Heart left ventricle (tissue), 13 donors: ENCODE measurements around the gene GALK2.

Experiments
- POLR2A ChIP-seq, 2 donors: fragments of 450-650 bp; IDR thresholded peaks; one replicate each; pipeline ENCODE4 v1.6.1; 2017; ENCODE audit warnings: antibody characterized with exemption in 2 of 2, mild to moderate bottlenecking in 2 of 2, moderate library complexity in 2 of 2
- TF ChIP-seq, protein P1 (sequence below), 12 donors: fragments of 200-600 bp; sonication (generic) in 4 of 12; IDR thresholded peaks; one replicate each; pipeline versions ENCODE4 v1.5.0 to v1.8.0; 2018 to 2022; ENCODE audit warnings: antibody characterized with exemption in 12 of 12, mild to moderate bottlenecking in 5 of 12
- donor health status: ischemic (EF 13 %, LVEDD 7.1; RV severe dilation, severe dysfunction).
- donor health status: DM: no; HTN: yes; CAD: no.
- donor health status: DM: no; HTN: no; CAD: no.
- donor health status: ischemic (EF 25% LVEDD 6.9; RV normal size, moderate dysfunction).
- donor health status: ischemic (EF 25% LVEDD 5.7; RV mildly dilated, moderate dysfunction).
- donor health status: ischemic (EF 35%, LVEDD 5.7; RV mildly dilated, moderate dysfunction).
- donor health status: nonischemic (EF 11% LVEDD 7.7; RV severe dilation, severe dysfunction).
- donor health status: DM: yes; HTN: yes; CAD: no.
- donor health status: PGD.
- donor health status: ischemic (EF 29% LVEDD 5.4; RV normal size, mild dysfunction).
- donor health status: nonischemic (EF 23%, LVEDD 6.1; RV moderate dilation, normal function).

DNA sequence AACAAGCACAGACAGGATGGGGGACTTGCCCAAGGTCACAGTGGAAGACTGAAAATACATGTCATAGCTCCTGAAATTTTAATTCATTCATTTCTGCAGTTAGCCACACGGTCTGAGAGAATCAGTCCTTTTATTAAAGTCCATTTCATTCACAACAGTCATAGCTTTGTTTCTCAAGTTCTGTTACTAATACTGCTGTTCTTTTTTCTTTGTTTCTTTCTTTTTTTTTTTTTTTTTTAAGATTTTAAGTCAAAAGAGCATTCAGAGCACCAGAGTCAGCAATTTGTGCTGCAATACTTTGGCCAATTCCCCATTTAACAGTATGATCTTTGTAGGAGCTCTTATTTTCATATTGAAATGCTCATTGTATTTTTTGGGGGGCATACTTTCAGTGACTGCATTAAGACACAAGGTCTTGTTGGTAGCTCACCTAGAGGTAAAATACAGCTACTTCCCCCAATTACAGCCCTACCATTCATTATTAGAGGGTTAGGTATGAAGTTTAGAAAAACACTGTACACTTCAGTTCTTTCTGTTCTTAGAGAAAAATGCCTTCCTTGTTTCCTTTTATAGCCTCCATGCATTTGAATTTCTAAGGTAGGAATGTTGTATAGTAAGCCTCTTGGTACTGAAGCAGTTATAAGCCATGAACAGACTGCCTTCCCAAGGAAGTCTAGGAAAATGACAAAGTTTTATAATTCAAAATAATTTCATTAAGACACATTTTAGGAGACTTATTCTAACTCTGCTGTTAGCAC, 9.6 kb downstream of the GALK2 start:
- TF ChIP-seq, protein P1, sequence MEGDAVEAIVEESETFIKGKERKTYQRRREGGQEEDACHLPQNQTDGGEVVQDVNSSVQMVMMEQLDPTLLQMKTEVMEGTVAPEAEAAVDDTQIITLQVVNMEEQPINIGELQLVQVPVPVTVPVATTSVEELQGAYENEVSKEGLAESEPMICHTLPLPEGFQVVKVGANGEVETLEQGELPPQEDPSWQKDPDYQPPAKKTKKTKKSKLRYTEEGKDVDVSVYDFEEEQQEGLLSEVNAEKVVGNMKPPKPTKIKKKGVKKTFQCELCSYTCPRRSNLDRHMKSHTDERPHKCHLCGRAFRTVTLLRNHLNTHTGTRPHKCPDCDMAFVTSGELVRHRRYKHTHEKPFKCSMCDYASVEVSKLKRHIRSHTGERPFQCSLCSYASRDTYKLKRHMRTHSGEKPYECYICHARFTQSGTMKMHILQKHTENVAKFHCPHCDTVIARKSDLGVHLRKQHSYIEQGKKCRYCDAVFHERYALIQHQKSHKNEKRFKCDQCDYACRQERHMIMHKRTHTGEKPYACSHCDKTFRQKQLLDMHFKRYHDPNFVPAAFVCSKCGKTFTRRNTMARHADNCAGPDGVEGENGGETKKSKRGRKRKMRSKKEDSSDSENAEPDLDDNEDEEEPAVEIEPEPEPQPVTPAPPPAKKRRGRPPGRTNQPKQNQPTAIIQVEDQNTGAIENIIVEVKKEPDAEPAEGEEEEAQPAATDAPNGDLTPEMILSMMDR (IDR thresholded peaks at IDR 0.05) = no peak
- TF ChIP-seq POLR2A (IDR thresholded peaks at IDR 0.05) = no peak
